Vagina (tissue), 1 donor: ENCODE measurements around the gene TMIE. TPM values are rescaled to one million over a fixed set of nuclear protein-coding genes. Genes with fewer than 3 reads are reported as not detected.

Experiments
- small RNA-seq: library from RNA; depleted of rRNA; stranded (forward); fragments of <200 nt; gene quantifications from one replicate; pipeline ENCODE3, GENCODE V24; 2016
- total RNA-seq: library from RNA; depleted of rRNA; stranded (reverse); fragments of >200 nt; gene quantifications from one replicate; pipeline ENCODE4 v1.2.3, GENCODE V29; 2016

The TMIE gene
- total RNA-seq, 1 donor from 2014 or later = 0.74 TPM

Small RNAs within 50 kb of the gene (small RNA-seq; reads per million reads assigned to genes)
- not detected for gene PRSS45

Other genes with a start within 250 kb of the TMIE start
- not detected for gene LTF, start 236.5 kb upstream of the TMIE start, total RNA-seq
- not detected for gene RTP3, start 203.4 kb upstream of the TMIE start, total RNA-seq
- 2.0 TPM for gene LRRC2, start 135.1 kb upstream of the TMIE start, total RNA-seq
- gene FAM240A, start 88.9 kb upstream of the TMIE start, total RNA-seq = not detected
- 134 TPM for gene ALS2CL, start 7.7 kb upstream of the TMIE start, total RNA-seq
- gene PRSS50, start 16.5 kb downstream of the TMIE start, total RNA-seq = not detected
- gene MYL3, start 162.1 kb downstream of the TMIE start, total RNA-seq = not detected
- gene PTH1R, start 176.3 kb downstream of the TMIE start, total RNA-seq = 13.0 TPM